Measurements from ENCODE around the gene SEPTIN3.

Gene SEPTIN3

DNA sequence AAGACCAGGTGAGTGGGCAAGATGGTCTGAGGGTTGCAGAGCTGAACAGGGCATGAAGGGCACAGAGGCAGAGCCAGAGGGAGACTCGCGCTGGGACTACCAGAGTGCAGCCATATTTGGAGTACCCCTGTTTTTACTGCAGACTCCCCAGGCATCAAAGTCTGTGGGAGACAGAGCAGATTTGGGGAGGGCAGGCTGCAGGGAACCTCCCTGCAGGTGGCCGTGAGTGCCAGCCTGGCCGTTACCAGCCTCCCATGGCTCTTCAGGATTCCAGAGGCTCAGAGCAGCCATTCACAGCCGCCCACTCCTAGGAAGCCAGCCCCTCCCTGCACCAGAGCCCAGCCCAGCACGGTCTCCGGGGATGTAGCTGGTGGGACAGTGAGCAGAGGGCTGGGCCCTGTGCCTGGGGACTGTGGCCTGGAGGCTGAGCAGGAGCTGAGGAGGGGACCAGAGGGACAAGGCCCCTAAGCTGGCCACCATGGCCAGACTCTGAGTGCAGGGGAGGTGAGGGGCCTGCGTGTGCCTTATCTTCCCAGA, at the start of gene SEPTIN3:
TSS of gene SEPTIN3 (plus strand) at position 334 of the 537 bp plus-strand sequence. CDS start 2,050 bp downstream, outside the sequence.
- DNase-seq = no peak

- DNase-seq = peak in 19 of 56 donors; percentile 9 to 59 (median 27)
Observed at GRCh38 chr22:41920271-41920976, 48.8 kb upstream of the SEPTIN3 start.

DNA sequence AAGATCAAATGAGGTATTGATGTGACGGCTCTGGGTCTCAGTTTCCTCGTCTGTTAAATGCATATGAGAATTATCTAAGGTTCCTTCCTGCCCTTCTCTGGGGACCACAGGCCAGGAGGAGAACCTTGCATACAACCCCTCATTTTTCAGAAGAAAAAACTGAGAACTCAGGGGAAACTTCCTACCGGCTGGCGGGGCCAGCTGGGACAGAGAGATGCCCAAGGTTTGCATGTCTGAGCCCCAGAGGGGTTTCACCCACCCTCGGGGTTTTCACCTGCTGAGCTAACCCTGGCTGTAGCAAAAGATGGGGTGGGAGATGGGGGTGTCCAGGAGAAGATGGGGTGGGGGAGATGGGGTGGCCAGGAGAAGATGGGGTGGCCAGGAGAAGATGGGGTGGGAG, 46.9 kb upstream of the SEPTIN3 start:
- no peak for DNase-seq

DNA sequence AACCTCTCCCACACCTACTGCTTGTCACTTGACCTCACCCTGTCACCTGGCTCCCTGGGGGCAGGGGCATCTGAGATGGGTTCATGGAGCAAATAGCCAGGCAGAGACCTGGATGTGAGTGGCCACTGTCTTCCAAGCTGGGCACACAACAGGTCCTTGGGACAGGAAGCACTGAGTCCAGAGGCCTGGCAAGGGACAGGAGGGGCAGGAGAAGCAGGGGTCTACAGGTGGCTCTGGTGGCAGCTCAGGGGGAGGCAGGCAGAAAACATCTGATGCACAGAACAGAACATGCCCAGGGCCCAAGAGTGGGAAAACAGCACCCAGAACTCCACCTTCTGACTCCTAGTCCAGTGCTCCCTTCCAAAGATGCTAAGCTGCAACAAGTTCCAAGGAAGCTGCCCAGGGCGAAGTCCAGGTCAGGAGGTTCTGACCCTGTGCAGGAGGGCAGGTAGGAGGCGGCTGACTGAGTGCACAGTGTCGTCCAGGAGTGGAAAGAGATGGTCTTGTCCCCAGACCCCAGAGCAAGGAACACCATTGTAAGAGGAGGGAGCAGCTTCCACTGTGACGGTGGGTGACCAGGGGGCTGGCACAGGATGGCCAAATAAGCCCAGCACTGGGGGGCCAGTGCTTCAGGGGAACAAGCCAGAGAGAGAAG, 46.2 kb upstream of the SEPTIN3 start:
- DNase-seq = no peak

GRCh38 chr22:41923595-41924276, 45.5 kb upstream of the SEPTIN3 start:
- DNase-seq = no peak

GRCh38 chr22:41925783-41926460, 43.3 kb upstream of the SEPTIN3 start:
- peak in 14 of 56 donors; percentile 10 to 58 (median 36) for DNase-seq

DNA sequence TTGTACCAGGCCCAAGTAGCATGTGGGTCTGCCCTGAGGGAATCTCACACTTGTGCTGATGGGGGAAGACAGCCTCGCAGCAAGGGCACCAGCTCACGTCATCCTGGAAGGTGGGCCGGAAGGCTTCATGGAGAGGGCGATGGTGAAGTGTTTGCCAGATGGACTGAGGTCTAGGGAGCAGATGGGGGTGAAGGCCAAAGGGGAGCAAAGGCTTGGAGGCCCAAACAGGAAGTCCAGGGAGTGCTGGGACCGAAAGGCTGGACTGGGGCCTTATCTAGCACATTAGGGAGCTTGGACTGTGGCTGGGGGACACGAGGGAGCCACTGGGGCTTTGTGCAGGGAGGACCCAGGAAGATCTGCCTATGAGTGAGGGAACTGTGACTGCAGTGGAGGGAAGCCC, 41.4 kb upstream of the SEPTIN3 start:
- DNase-seq = no peak

DNA sequence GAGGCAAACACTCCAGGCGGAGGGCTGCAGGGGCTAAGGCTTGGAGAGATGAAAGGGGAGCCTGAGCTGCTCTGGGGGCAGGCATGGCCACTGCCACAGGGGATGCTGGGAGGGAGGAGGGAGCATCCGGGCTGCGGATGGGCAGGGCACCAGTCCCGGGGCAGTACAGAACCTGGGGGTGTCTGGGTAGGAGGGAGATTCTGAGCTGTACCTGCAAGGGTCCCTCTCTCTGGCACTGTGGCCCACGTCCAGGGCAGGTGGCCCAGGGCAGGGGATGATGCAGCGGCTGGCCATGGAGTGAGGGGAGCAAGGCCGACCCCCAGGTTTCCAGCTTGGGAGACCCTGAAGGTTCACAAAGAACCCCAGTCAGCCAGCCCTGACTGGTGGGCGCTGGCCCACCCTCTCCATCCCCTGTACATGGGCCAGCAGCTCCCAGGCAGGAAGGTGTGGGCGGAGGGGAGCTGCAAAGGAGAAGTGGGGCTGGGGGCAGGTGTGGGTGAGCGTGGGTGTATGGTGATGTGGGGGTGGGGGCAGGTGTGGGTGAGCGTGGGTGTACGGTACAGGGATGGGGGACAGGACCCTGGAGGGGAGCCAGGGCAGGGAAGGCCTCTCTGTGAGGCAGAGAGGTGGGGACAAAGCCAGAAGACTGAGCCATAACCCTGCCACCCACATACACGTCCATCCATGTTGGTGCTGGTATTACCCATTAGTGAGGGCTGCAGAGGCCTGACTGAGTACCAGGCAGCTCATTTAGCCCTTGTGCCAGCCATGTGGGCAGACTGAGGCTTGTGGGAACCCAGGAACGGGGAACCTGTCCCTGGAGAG, 40.4 kb upstream of the SEPTIN3 start:
- no peak for DNase-seq

- no peak for DNase-seq
Observed at GRCh38 chr22:41929418-41929810, 39.8 kb upstream of the SEPTIN3 start.

DNA sequence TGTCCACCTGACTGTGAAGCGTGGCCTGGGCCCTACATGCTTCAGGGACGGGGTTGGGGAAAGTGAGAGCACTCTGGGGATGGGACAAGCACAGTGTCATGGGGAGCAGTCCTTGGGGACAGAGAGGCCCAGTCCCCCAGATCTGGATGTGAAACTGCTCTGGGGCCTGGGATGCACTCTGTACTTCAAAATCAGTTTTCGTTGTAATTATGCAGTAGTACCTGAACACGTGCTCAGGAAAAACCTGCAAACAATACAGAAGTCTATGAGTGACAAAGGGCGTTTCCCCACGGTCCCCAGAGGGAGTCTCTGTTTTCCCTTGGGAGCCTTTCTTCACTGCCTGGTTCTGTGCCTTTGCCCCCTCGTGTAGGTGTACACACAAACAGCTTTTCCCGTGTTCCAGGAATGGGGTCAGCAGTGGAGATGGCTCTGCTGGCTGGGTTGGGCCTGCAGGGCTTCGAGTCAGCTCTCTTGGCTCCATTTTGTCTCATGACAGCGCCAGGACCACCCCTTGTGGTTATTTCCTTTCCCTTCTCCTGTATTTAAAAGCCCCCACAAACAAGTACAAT, 37.5 kb upstream of the SEPTIN3 start:
- no peak for DNase-seq

- DNase-seq = no peak
Observed at GRCh38 chr22:41932353-41932752, 36.9 kb upstream of the SEPTIN3 start.

- DNase-seq = no peak
Observed at GRCh38 chr22:41933411-41934177, 35.6 kb upstream of the SEPTIN3 start.

DNA sequence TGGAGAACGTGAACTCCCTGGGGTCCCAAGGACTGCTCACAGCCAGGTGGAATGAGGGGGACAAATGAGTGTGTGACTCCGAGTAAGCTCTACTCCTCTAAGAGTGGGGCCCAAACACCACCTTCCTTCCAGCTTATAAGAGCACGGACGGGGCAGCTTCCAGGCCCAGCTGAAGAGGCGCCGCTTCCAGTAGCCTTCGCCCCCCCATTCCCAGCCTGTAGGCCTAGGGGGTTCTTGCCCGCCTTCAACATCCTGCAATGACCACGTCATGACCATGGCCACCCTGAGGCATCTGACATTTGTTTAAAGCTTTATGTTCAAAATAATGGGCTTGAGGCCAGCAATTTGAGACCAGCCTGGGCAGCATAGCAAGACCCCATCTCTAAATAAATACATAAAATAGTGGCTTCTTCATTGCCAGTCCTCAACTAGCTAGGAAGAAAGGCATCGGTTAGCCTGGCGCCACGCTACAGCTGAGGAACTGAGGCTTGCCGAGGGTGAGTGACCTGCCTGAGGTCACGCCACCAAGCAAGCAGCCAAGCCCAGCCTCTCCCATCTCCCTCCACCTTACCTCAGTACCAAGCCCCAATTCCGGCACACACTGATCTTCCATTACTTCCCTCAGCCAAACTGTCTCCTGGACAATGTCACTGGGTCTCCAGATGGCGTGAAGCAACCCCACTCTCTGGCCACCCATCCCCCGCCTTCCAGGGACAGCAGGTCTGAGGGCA, 34.8 kb upstream of the SEPTIN3 start:
- no peak for DNase-seq

GRCh38 chr22:41935015-41935351, 34.3 kb upstream of the SEPTIN3 start:
- peak in 11 of 56 donors; percentile 11 to 57 (median 29) for DNase-seq

DNA sequence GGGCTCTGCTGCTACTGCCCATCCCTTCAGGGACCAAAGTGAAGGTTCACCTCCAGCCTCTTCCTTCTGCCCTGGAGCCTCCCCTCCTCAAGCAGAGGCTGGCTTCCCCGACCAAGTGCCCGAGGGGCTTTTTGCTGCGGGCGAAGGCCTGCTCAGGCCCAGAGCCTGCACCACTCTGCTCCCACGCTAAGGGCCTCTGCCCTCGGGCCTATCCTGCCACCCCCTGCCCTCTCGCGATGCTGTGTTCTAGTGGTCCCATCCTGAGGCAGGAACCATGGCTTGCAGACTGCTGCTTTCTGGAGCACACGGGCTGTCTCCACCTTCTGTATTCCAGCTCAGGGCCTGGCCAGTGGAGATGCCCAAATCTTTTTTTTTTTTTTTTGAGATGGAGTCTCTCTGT, 33.7 kb upstream of the SEPTIN3 start:
- DNase-seq = no peak

DNA sequence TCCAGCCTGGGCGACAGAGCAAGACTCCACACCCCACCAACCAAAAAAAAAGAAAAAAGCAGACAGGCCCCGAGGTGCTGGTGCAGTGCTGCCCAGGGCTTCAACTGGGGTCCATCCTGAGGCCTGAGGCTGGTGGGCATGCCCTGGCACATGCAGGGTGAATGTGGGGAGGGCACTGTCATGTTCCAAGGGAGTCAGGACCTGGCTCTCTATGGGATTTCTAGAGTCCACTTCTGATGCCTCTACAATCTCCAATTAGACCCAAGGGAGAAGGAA, 32.4 kb upstream of the SEPTIN3 start:
- DNase-seq = no peak

DNA sequence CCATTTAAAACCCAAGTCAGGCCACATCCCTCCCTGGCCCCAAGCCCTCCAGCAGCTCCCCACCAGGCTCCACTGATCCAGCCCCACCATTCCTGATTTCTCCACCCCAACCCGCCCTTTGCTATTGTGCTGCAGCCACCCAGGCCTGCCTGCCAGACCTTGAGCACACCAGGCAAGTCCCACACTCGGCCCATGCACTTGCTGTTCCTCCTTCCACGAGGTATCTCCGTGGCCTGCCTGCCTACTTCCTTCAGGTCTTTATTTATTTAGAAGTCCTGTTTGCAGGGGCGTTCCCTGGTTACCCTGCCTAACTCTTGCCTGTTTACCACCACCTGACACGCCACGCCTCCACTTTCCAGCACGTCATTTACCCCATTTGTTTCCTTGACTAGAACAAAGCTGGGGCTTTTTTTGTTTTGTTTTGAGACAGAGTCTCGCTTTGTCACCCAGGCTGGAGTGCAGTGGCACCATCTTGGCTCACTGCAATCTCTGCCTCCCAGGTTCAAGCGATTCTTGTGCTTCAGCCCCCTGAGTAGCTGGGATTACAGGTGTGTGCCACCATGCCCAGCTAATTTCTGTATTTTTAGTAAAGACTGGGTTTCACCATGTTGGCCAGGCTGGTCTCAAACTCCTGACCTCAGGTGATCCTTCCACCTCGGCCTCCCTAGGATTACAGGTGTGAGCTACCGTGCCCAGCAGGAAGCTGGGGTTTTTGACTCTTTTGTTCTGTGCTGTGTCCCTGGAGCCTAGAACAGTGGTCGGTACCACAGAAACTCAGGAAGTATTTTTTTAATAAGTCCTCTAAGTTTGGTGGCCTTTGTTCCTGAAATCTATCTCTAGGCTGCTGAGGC, 29.0 kb upstream of the SEPTIN3 start:
- peak in 32 of 56 donors; percentile 13 to 74 (median 41) for DNase-seq

Data from amygdala (tissue), 56 donors.